H9 (cell line): ENCODE data around the gene AFF2. TPM values are rescaled to one million over a fixed set of nuclear protein-coding genes. Genes with fewer than 3 reads are reported as not detected.

ENCODE experiments used
- DNase-seq: peaks from one replicate; pipeline ENCODE4 v3.0.0-alpha.2; 2017
- H2AFZ ChIP-seq: one replicate; pipeline ENCODE4 v1.6.1; 2013; ENCODE audit warnings: mild to moderate bottlenecking, low read length, control low read depth, moderate library complexity
- H2AK5ac ChIP-seq: 2 replicates; pipeline ENCODE4 v1.6.1; 2013; ENCODE audit warnings: low read length, control low read depth, mixed read lengths; ENCODE audit not compliant: insufficient read length
- H2BK120ac ChIP-seq: one replicate; pipeline ENCODE4 v1.6.1; 2013; ENCODE audit warnings: low read depth, mild to moderate bottlenecking, low read length, control low read depth, inconsistent platforms; ENCODE audit not compliant: poor library complexity, severe bottlenecking
- H2BK12ac ChIP-seq: 2 replicates; pipeline ENCODE4 v1.6.1; 2013; ENCODE audit warnings: low read length, control low read depth, mixed read lengths, low read depth; ENCODE audit not compliant: insufficient read length
- H2BK15ac ChIP-seq: 2 replicates; pipeline ENCODE4 v1.6.1; 2013; ENCODE audit warnings: low read depth, low read length, control low read depth
- H2BK20ac ChIP-seq: one replicate; pipeline ENCODE4 v1.6.1; 2013; ENCODE audit warnings: low read depth, mild to moderate bottlenecking, low read length, control low read depth, inconsistent platforms; ENCODE audit not compliant: poor library complexity, severe bottlenecking
- H2BK5ac ChIP-seq: 2 replicates; pipeline ENCODE4 v1.6.1; 2013; ENCODE audit warnings: low read length, control low read depth, mixed read lengths; ENCODE audit not compliant: insufficient read length
- H3K14ac ChIP-seq: 2 replicates; pipeline ENCODE4 v1.6.1; 2013; ENCODE audit warnings: low read length, control low read depth; ENCODE audit not compliant: insufficient read depth
- H3K18ac ChIP-seq: 2 replicates; pipeline ENCODE4 v1.6.1; 2013; ENCODE audit warnings: low read depth, mild to moderate bottlenecking, mixed read lengths, low read length, control low read depth; ENCODE audit not compliant: insufficient read length
- H3K23ac ChIP-seq: 2 replicates; pipeline ENCODE4 v1.6.1; 2013; ENCODE audit warnings: low read length, control low read depth, mixed read lengths, low read depth; ENCODE audit not compliant: insufficient read length
- H3K23me2 ChIP-seq: 2 replicates; pipeline ENCODE4 v1.6.1; 2013; ENCODE audit warnings: low read depth, mild to moderate bottlenecking, mixed read lengths, low read length, control low read depth; ENCODE audit not compliant: insufficient read length, poor library complexity, severe bottlenecking
- H3K27ac ChIP-seq: 2 replicates; pipeline ENCODE4 v1.5.1; 2013; ENCODE audit warnings: low read length, control low read depth, mixed read lengths, low read depth; ENCODE audit not compliant: insufficient read length
- H3K27me3 ChIP-seq: 2 replicates; pipeline ENCODE4 v1.6.1; 2013; ENCODE audit warnings: low read length, control low read depth, inconsistent platforms; ENCODE audit not compliant: insufficient read depth
- H3K4ac ChIP-seq: 2 replicates; pipeline ENCODE4 v1.6.1; 2013; ENCODE audit warnings: low read depth, mild to moderate bottlenecking, control low read depth, inconsistent platforms, low read length, moderate library complexity
- H3K4me1 ChIP-seq: 2 replicates; pipeline ENCODE4 v1.6.1; 2013; ENCODE audit warnings: low read length, control low read depth, inconsistent platforms; ENCODE audit not compliant: insufficient read depth
- H3K4me2 ChIP-seq: 2 replicates; pipeline ENCODE4 v1.6.1; 2013; ENCODE audit warnings: low read length, control low read depth, mixed read lengths; ENCODE audit not compliant: insufficient read length, insufficient read depth
- H3K56ac ChIP-seq: 2 replicates; pipeline ENCODE4 v1.6.1; 2013; ENCODE audit warnings: low read depth, mild to moderate bottlenecking, mixed read lengths, low read length, control low read depth; ENCODE audit not compliant: insufficient read length
- H3K79me1 ChIP-seq: 2 replicates; pipeline ENCODE4 v1.6.1; 2013; ENCODE audit warnings: low read depth, mild to moderate bottlenecking, moderate library complexity, low read length, control low read depth, inconsistent platforms; ENCODE audit not compliant: insufficient read depth, poor library complexity, severe bottlenecking
- H3K79me2 ChIP-seq: 2 replicates; pipeline ENCODE4 v1.6.1; 2013; ENCODE audit warnings: low read length, control low read depth, inconsistent platforms; ENCODE audit not compliant: insufficient read depth
- H3K9ac ChIP-seq: 2 replicates; pipeline ENCODE4 v1.6.1; 2013; ENCODE audit warnings: low read length, control low read depth, mixed read lengths; ENCODE audit not compliant: insufficient read length; ENCODE audit errors: extremely low read depth
- H3K9me3 ChIP-seq: one replicate; pipeline ENCODE4 v1.6.1; 2013; ENCODE audit warnings: low read depth, low read length, inconsistent platforms; ENCODE audit not compliant: control insufficient read depth
- H3T11ph ChIP-seq: one replicate; pipeline ENCODE4 v1.6.1; 2013; ENCODE audit warnings: mild to moderate bottlenecking, low read length, control low read depth, inconsistent platforms
- H4K20me1 ChIP-seq: one replicate; pipeline ENCODE4 v1.6.1; 2013; ENCODE audit not compliant: control insufficient read depth, insufficient read length, insufficient read depth
- H4K5ac ChIP-seq: 2 replicates; pipeline ENCODE4 v1.6.1; 2013; ENCODE audit warnings: low read depth, mild to moderate bottlenecking, mixed read lengths, low read length, control low read depth; ENCODE audit not compliant: insufficient read length
- H4K8ac ChIP-seq: replicated peaks from 2 replicates; pipeline ENCODE4 v1.6.1; 2013; ENCODE audit warnings: low read length, control low read depth, mixed read lengths, low read depth; ENCODE audit not compliant: insufficient read length
- H4K91ac ChIP-seq: 2 replicates; pipeline ENCODE4 v1.6.1; 2013; ENCODE audit warnings: low read depth, mild to moderate bottlenecking, moderate library complexity, mixed read lengths, low read length, control low read depth; ENCODE audit not compliant: insufficient read length
- H3K27ac Mint-ChIP-seq, 3 experiments: 2 replicates in 2 of 3; 3 replicates in 1 of 3; pipeline ENCODE4 v1.8.0; 2020 to 2021; ENCODE audit warnings: mixed read lengths in 3 of 3, mild to moderate bottlenecking in 1 of 3, moderate library complexity in 1 of 3
- H3K27me3 Mint-ChIP-seq: 2 replicates; pipeline ENCODE4 v1.8.0; 2021; ENCODE audit warnings: low read depth, mild to moderate bottlenecking, moderate library complexity, mixed read lengths
- H3K36me3 Mint-ChIP-seq, 3 experiments: 2 replicates in 2 of 3; 3 replicates in 1 of 3; pipeline ENCODE4 v1.8.0; 2020 to 2021; ENCODE audit warnings: low read depth in 3 of 3, mixed read lengths in 3 of 3; ENCODE audit not compliant: insufficient read depth in 1 of 3
- H3K4me1 Mint-ChIP-seq, 2 experiments: 2 replicates each; pipeline ENCODE4 v1.8.0; 2020; ENCODE audit warnings: mixed read lengths in 2 of 2
- H3K4me3 Mint-ChIP-seq, 2 experiments: 2 replicates in 1 of 2; 3 replicates in 1 of 2; pipeline ENCODE4 v1.8.0; 2020 to 2021; ENCODE audit warnings: mild to moderate bottlenecking in 2 of 2, mixed read lengths in 2 of 2, moderate library complexity in 1 of 2
- H3K9me3 Mint-ChIP-seq, 2 experiments: 2 replicates in 1 of 2; 3 replicates in 1 of 2; pipeline ENCODE4 v1.8.0; 2020; ENCODE audit warnings: mild to moderate bottlenecking in 2 of 2, mixed read lengths in 2 of 2, moderate library complexity in 1 of 2
- CTCF ChIP-seq: fragments of 200-600 bp; sonication (generic); conservative IDR thresholded peaks from 3 replicates; pipeline ENCODE4 v1.8.0; 2021; ENCODE audit warnings: antibody characterized with exemption, mild to moderate bottlenecking
- WGBS: extraction: QIAGEN DNeasy Blood & Tissue Kit; methylation state at CpG from one replicate; pipeline ENCODE4 v1.1.7; 2013; ENCODE audit warnings: missing lambda C conversion rate, low lambda C conversion rate, mixed read lengths; ENCODE audit not compliant: insufficient read length; ENCODE audit errors: extremely low coverage; 5-methylcytosine and 5-hydroxymethylcytosine counted together
- total RNA-seq: library from RNA; stranded (reverse); gene quantifications from 2 replicates; pipeline ENCODE4 v1.2.1, GENCODE V29; 2021

The AFF2 gene
- total RNA-seq, 1 experiment from 2014 or later: 14.6 TPM

GRCh38 chrX:148823986-148824385, 323.6 kb downstream of the AFF2 start:
- Histone ChIP-seq H4K20me1 (no peaks in the 10 kb centered on the region), H3K23ac (no peak overlapping the region), H2BK15ac (no peak overlapping the region), H2BK120ac (no peak overlapping the region), H3K56ac (no peak overlapping the region), H2BK5ac (no peak overlapping the region), H2BK12ac (no peak overlapping the region), H3K4me1 (no peaks in the 10 kb centered on the region), H2AFZ (no peak overlapping the region), H3K23me2 (no peaks in the 10 kb centered on the region), H3K9me3 (peaks cover 37% of the 10 kb centered on the region), H3K27ac (no peak overlapping the region), H3K4ac (no peak overlapping the region), H2BK20ac (no peak overlapping the region), H3K79me2 (no peaks in the 10 kb centered on the region), H2AK5ac (no peak overlapping the region), H4K91ac (no peak overlapping the region), H3K9ac (no peak overlapping the region), H4K5ac (no peak overlapping the region), H3K4me2 (no peak overlapping the region), H3K27me3 (no peaks in the 10 kb centered on the region), H3T11ph (no peak overlapping the region), H4K8ac (no peak overlapping the region), H3K14ac (no peak overlapping the region), H3K18ac (no peak overlapping the region), H3K79me1 (no peaks in the 10 kb centered on the region)
- peaks cover 53 to 59% of the 10 kb centered on the region in 2 experiments for H3K9me3 Mint-ChIP-seq
- WGBS: no CpG with 5 or more reads among the region's 2 CpGs
- H3K36me3 Mint-ChIP-seq: peaks cover 0 to 3% (median 0%) of the 10 kb centered on the region in 3 experiments; a peak in 1 of 7 replicates
- no peak overlapping the region for H3K27ac Mint-ChIP-seq
- no peak overlapping the region for H3K4me3 Mint-ChIP-seq
- no peak for DNase-seq
- H3K4me1 Mint-ChIP-seq: peaks cover 6 to 7% of the 10 kb centered on the region in 2 experiments; a peak in 3 of 4 replicates
- no peaks in the 10 kb centered on the region for H3K27me3 Mint-ChIP-seq
- TF ChIP-seq CTCF: no peak
